ENCODE measurements around the gene DCAF11.

DNA sequence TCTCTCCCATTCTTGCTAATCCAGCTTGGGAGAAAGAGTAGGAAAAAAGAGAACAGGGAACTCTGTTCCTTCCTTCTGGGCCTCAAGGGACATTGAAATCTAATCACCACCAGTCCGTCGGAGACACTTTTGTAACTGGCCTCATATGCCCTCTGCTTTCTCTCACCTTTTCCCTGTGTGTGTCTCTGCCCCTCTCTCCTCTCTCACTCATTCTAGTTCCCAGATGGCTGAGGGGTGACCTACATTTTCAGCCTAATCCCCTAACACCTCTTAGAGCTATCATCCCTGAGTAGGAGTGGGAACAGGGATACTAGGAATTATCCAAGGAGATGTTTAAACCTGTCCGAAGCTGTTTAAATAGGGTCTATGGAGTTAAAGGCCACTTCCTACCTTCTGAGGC is 29.4 kb upstream of the DCAF11 start:
- TF ChIP-seq, protein P1, sequence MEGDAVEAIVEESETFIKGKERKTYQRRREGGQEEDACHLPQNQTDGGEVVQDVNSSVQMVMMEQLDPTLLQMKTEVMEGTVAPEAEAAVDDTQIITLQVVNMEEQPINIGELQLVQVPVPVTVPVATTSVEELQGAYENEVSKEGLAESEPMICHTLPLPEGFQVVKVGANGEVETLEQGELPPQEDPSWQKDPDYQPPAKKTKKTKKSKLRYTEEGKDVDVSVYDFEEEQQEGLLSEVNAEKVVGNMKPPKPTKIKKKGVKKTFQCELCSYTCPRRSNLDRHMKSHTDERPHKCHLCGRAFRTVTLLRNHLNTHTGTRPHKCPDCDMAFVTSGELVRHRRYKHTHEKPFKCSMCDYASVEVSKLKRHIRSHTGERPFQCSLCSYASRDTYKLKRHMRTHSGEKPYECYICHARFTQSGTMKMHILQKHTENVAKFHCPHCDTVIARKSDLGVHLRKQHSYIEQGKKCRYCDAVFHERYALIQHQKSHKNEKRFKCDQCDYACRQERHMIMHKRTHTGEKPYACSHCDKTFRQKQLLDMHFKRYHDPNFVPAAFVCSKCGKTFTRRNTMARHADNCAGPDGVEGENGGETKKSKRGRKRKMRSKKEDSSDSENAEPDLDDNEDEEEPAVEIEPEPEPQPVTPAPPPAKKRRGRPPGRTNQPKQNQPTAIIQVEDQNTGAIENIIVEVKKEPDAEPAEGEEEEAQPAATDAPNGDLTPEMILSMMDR (IDR thresholded peaks at IDR 0.05) = no peak
- no peak for TF ChIP-seq POLR2A (IDR thresholded peaks at IDR 0.05)

Data from uterus (tissue), 2 donors.